H1 (cell line): ENCODE results near the gene PTPA. TPM values are rescaled to one million over a fixed set of nuclear protein-coding genes. Genes with fewer than 3 reads are reported as not detected.

Experiments
- BACH1 ChIP-seq: IDR thresholded peaks from 2 replicates; pipeline ENCODE4 v1.6.1; 2012; ENCODE audit warnings: low read length, improper control_type of control experiment
- CEBPB ChIP-seq: IDR thresholded peaks from 2 replicates; pipeline ENCODE4 v1.6.1; 2012; ENCODE audit warnings: low read depth, low read length
- CTBP2 ChIP-seq: IDR thresholded peaks from 2 replicates; pipeline ENCODE4 v1.7.0; 2011; ENCODE audit warnings: borderline replicate concordance, mild to moderate bottlenecking, moderate library complexity, mixed read lengths, low read length; ENCODE audit not compliant: insufficient read depth, insufficient read length
- EP300 ChIP-seq, 2 experiments: IDR thresholded peaks; 1 replicate in 1 of 2; 2 replicates in 1 of 2; pipeline ENCODE4 v1.6.1; 2011 to 2012; ENCODE audit warnings: low read depth in 2 of 2, low read length in 2 of 2, mild to moderate bottlenecking in 2 of 2, borderline replicate concordance in 1 of 2, inconsistent platforms in 1 of 2, moderate library complexity in 1 of 2
- SAP30 ChIP-seq: fragments of 300-600 bp; sonication (generic); IDR thresholded peaks from 2 replicates; pipeline ENCODE4 v1.7.1; 2012; ENCODE audit warnings: low read length, moderate library complexity, mild to moderate bottlenecking, inconsistent platforms; ENCODE audit not compliant: insufficient read depth, insufficient replicate concordance
- SIN3A ChIP-seq, 2 experiments: IDR thresholded peaks in 1 of 2; conservative IDR thresholded peaks in 1 of 2; 2 replicates each; pipeline ENCODE4 v1.6.1; 2011 to 2012; ENCODE audit warnings: low read length in 2 of 2, improper control_type of control experiment in 1 of 2, low read depth in 1 of 2, mild to moderate bottlenecking in 1 of 2
- TCF12 ChIP-seq: IDR thresholded peaks from 2 replicates; pipeline ENCODE4 v1.6.1; 2011; ENCODE audit warnings: low read depth, mild to moderate bottlenecking, low read length
- polyA plus RNA-seq, 7 experiments: library from polyadenylated mRNA; depleted of rRNA in 3 of 7; stranded (reverse) in 5 of 7; unstranded in 2 of 7; fragments of >200 nt in 5 of 7; fragments of 200-250 nt in 2 of 7; gene quantifications; 1 replicate in 5 of 7; 2 replicates in 1 of 7; 4 replicates in 1 of 7; pipeline versions ENCODE4 v1.2.1 to v1.2.3, GENCODE V29; 2011 to 2013; ENCODE audit warnings: missing spikeins in 2 of 7, mixed read lengths in 2 of 7
- total RNA-seq: library from RNA; stranded (reverse); fragmentation: NEBNext Ultra II Directional; extraction: Animal tissue kit (Norgen Biotek cat#: 25700); gene quantifications from 2 replicates; pipeline ENCODE4 v1.2.1, GENCODE V29; 2021
- TF ChIP-seq, protein P1 (sequence below), 3 experiments: IDR thresholded peaks; 1 replicate in 2 of 3; 2 replicates in 1 of 3; pipeline versions ENCODE4 v1.5.1 to v1.6.1; 2011; ENCODE audit warnings: low read length in 3 of 3, mild to moderate bottlenecking in 3 of 3, inconsistent platforms in 2 of 3, low read depth in 1 of 3, moderate library complexity in 1 of 3; ENCODE audit not compliant: insufficient read depth in 1 of 3; ENCODE audit errors: control extremely low read depth in 1 of 3

Gene PTPA
- total and polyA plus RNA-seq, 2 of the 8 experiments (the other 6 are each of a cell fraction or from before 2014, with no cell fraction given) = 114 to 145 TPM

DNA sequence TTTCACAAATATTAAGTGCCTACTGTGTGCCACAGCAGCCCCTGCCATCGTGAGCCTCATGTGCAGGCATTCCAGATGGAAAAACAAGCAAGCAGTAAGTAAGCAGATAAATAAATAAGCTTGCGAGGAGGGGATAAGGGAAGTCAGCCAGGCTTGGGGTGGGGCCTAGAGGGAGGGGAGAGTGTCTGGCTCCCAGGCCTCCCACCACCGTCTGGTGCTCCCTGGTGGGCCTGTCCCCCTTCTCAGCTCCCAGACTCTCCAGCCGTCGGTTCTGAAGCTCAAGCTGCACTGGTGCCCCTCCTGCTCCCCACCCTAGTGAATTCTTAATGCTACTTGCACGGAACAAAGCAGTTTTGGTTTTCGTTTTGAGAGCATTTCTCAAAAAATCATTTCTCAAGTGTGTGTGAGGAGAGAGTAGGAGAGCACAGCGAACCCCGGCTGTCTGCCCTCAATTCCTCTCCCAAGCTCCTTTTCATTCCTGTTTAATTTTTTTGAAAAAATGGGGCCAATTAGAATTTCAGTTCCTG, 73.4 kb downstream of the PTPA start (continued):
- TF ChIP-seq SAP30 (no peak), TCF12 (no peak), CEBPB (no peak), CTBP2 (no peak), EP300 (IDR thresholded peaks at IDR 0.05; ENCODE audit: borderline replicate concordance in 1 of 2, low read depth in 2 of 2, low read length in 2 of 2) (no peak), BACH1 (no peak), SIN3A (conservative IDR thresholded peaks at IDR 0.05 in 1 of 2, IDR thresholded peaks at IDR 0.05 in 1 of 2; ENCODE audit: low read depth in 1 of 2, low read length in 2 of 2) (no peak)
- TF ChIP-seq, protein P1, sequence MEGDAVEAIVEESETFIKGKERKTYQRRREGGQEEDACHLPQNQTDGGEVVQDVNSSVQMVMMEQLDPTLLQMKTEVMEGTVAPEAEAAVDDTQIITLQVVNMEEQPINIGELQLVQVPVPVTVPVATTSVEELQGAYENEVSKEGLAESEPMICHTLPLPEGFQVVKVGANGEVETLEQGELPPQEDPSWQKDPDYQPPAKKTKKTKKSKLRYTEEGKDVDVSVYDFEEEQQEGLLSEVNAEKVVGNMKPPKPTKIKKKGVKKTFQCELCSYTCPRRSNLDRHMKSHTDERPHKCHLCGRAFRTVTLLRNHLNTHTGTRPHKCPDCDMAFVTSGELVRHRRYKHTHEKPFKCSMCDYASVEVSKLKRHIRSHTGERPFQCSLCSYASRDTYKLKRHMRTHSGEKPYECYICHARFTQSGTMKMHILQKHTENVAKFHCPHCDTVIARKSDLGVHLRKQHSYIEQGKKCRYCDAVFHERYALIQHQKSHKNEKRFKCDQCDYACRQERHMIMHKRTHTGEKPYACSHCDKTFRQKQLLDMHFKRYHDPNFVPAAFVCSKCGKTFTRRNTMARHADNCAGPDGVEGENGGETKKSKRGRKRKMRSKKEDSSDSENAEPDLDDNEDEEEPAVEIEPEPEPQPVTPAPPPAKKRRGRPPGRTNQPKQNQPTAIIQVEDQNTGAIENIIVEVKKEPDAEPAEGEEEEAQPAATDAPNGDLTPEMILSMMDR (IDR thresholded peaks at IDR 0.05; ENCODE audit: control extremely low read depth in 1 of 3, insufficient read depth in 1 of 3, low read depth in 1 of 3, low read length in 3 of 3) = no peak
